Body of pancreas (tissue), 4 donors: ENCODE results near the gene QRFP.

ENCODE experiments used
- POLR2A ChIP-seq, 3 donors: fragments of 450-650 bp; IDR thresholded peaks; one replicate each; pipeline ENCODE4 v1.6.1; 2016; ENCODE audit warnings: antibody characterized with exemption in 3 of 3, mild to moderate bottlenecking in 2 of 3
- TF ChIP-seq, protein P1 (sequence below), 7 experiments: fragments of 450-650 bp in 4 of 7; fragments of 200-600 bp in 3 of 7; sonication (generic) in 3 of 7; IDR thresholded peaks; one replicate each; pipeline ENCODE4 v1.5.1; 2016 to 2019; ENCODE audit warnings: antibody characterized with exemption in 7 of 7

DNA sequence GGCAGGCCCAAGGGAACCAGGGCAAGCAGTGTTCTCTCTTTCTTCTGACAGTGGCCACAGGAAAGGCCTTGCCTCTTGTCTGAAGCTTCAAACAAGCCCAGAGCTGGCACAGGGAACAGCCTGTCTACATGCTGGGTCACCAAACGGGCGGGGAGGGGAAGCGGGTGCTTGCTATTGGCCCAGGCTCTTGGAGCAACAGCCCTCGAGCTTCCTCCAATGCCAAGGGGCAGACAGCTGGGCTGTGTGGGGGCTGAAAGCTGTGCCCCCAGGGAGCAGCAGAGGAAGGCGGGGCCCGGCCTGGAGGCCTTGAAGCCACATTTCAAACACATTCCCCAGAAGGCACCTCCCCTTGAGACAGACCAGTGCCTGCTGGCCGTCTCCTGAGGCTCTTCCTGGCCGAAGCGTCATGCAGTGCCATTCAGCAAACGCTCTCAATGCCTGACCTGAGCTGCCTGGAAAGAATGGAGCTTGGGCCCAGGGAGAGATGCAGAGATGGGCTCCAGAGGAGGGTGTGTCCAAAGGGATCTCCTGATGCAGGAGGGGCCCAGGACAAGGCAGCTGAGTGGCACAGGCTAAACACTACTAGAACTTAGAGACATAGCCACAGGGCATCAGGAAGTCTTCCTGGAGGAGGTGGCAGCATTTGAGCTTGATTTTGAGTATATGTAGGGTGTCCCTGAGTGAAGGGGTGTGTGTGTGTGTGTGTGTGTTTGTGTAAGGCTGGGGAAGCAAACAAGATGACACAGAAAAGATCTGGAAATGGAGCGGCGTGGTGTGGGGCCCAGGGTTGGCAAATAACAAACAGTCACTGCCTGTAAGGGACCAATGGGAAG is 39.9 kb upstream of the QRFP start:
- TF ChIP-seq, protein P1, sequence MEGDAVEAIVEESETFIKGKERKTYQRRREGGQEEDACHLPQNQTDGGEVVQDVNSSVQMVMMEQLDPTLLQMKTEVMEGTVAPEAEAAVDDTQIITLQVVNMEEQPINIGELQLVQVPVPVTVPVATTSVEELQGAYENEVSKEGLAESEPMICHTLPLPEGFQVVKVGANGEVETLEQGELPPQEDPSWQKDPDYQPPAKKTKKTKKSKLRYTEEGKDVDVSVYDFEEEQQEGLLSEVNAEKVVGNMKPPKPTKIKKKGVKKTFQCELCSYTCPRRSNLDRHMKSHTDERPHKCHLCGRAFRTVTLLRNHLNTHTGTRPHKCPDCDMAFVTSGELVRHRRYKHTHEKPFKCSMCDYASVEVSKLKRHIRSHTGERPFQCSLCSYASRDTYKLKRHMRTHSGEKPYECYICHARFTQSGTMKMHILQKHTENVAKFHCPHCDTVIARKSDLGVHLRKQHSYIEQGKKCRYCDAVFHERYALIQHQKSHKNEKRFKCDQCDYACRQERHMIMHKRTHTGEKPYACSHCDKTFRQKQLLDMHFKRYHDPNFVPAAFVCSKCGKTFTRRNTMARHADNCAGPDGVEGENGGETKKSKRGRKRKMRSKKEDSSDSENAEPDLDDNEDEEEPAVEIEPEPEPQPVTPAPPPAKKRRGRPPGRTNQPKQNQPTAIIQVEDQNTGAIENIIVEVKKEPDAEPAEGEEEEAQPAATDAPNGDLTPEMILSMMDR (IDR thresholded peaks at IDR 0.05): no peak
- no peak for TF ChIP-seq POLR2A (IDR thresholded peaks at IDR 0.05)
